SH-SY5Y (cell line): ENCODE measurements around the gene SMARCB1.

Experiments
- GATA2 ChIP-seq: IDR thresholded peaks from 2 replicates; pipeline ENCODE4 v1.6.1; 2011; ENCODE audit warnings: mild to moderate bottlenecking, low read depth, low read length
- GATA3 ChIP-seq: IDR thresholded peaks from 2 replicates; pipeline ENCODE4 v1.6.1; 2011; ENCODE audit warnings: low read depth, mild to moderate bottlenecking, low read length, moderate library complexity

DNA sequence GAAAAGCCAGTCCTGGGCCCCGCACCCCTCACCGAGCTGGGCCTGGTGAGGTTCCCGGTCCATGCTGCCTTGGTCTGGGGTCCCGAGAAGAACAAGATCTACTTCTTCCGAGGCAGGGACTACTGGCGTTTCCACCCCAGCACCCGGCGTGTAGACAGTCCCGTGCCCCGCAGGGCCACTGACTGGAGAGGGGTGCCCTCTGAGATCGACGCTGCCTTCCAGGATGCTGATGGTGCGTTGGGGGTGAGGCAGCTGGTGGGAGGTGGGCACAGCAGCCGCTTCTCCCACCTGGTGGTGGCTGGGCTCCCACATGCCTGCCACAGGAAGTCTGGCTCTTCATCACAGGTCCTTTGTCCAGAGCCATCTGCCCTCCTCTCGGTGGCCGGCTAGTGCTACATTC, 4.5 kb upstream of the SMARCB1 start:
- no peak for TF ChIP-seq GATA2
- TF ChIP-seq GATA3 = no peak
